Liver (tissue), 9 donors: ENCODE results near the gene CBFB. TPM values are rescaled to one million over a fixed set of nuclear protein-coding genes. Genes with fewer than 3 reads are reported as not detected.

Experiments
- DNase-seq: peaks from one replicate; pipeline ENCODE4 v3.0.0-alpha.2; 2017; ENCODE audit warnings: low spot score
- H3K27ac ChIP-seq, 2 donors: one replicate each; pipeline ENCODE4 v1.7.0; 2013; ENCODE audit warnings: inconsistent platforms in 2 of 2, low read length in 2 of 2, control low read depth in 1 of 2, low read depth in 1 of 2, mild to moderate bottlenecking in 1 of 2
- H3K27me3 ChIP-seq, 4 donors: one replicate each; pipeline versions ENCODE4 v1.6.1 to v1.7.0; 2013; ENCODE audit warnings: low read length in 3 of 4, inconsistent platforms in 1 of 4, mild to moderate bottlenecking in 1 of 4, moderate library complexity in 1 of 4; ENCODE audit not compliant: control insufficient read depth in 4 of 4, insufficient read depth in 4 of 4
- H3K36me3 ChIP-seq, 4 donors: one replicate each; pipeline versions ENCODE4 v1.6.1 to v1.7.0; 2013; ENCODE audit warnings: low read length in 3 of 4, mild to moderate bottlenecking in 3 of 4, low read depth in 1 of 4, moderate library complexity in 1 of 4; ENCODE audit not compliant: control insufficient read depth in 4 of 4, insufficient read depth in 3 of 4
- H3K4me1 ChIP-seq, 4 donors: one replicate each; pipeline versions ENCODE4 v1.6.1 to v1.7.0; 2013; ENCODE audit warnings: low read length in 3 of 4, mild to moderate bottlenecking in 3 of 4, moderate library complexity in 1 of 4; ENCODE audit not compliant: control insufficient read depth in 4 of 4, insufficient read depth in 4 of 4
- H3K4me3 ChIP-seq, 3 donors: one replicate each; pipeline versions ENCODE4 v1.6.1 to v1.7.0; 2013; ENCODE audit warnings: low read length in 3 of 3, control low read depth in 1 of 3, low read depth in 1 of 3, mild to moderate bottlenecking in 1 of 3
- H3K9ac ChIP-seq, 2 donors: one replicate each; pipeline ENCODE4 v1.7.0; 2013; ENCODE audit warnings: low read length in 2 of 2, mild to moderate bottlenecking in 2 of 2, moderate library complexity in 2 of 2, control low read depth in 1 of 2, low read depth in 1 of 2
- H3K9me3 ChIP-seq, 4 donors: one replicate each; pipeline versions ENCODE4 v1.6.1 to v1.7.0; 2013; ENCODE audit warnings: low read length in 3 of 4; ENCODE audit not compliant: control insufficient read depth in 4 of 4
- EGR1 ChIP-seq, 2 donors: IDR thresholded peaks; 2 replicates each; pipeline ENCODE4 v1.6.1; 2016 to 2018; ENCODE audit warnings: antibody characterized with exemption in 2 of 2, low read depth in 2 of 2
- FOXA2 ChIP-seq: IDR thresholded peaks from 2 replicates; pipeline ENCODE4 v1.6.1; 2016; ENCODE audit warnings: antibody characterized with exemption
- HNF4A ChIP-seq, 2 donors: conservative IDR thresholded peaks; 2 replicates each; pipeline ENCODE4 v1.6.1; 2016; ENCODE audit warnings: antibody characterized with exemption in 2 of 2, mild to moderate bottlenecking in 2 of 2
- HNF4G ChIP-seq: IDR thresholded peaks from 2 replicates; pipeline ENCODE4 v1.6.1; 2016; ENCODE audit warnings: antibody characterized with exemption
- JUND ChIP-seq, 2 donors: IDR thresholded peaks; 2 replicates each; pipeline ENCODE4 v1.6.1; 2016; ENCODE audit warnings: antibody characterized with exemption in 2 of 2
- NR2F2 ChIP-seq: IDR thresholded peaks from 2 replicates; pipeline ENCODE4 v1.6.1; 2016; ENCODE audit warnings: antibody characterized with exemption
- RAD21 ChIP-seq, 2 donors: IDR thresholded peaks; 2 replicates each; pipeline ENCODE4 v1.6.1; 2016; ENCODE audit warnings: antibody characterized with exemption in 2 of 2, mild to moderate bottlenecking in 2 of 2
- REST ChIP-seq: IDR thresholded peaks from 2 replicates; pipeline ENCODE4 v1.6.1; 2016; ENCODE audit warnings: antibody characterized with exemption, mild to moderate bottlenecking
- RXRA ChIP-seq, 2 donors: IDR thresholded peaks; 2 replicates each; pipeline ENCODE4 v1.6.1; 2017 to 2018; ENCODE audit warnings: antibody characterized with exemption in 2 of 2, mild to moderate bottlenecking in 1 of 2
- SP1 ChIP-seq: IDR thresholded peaks from 2 replicates; pipeline ENCODE4 v1.6.1; 2018; ENCODE audit warnings: antibody characterized with exemption, mild to moderate bottlenecking
- WGBS: extraction: QIAGEN DNeasy Blood & Tissue Kit; methylation state at CpG from one replicate; pipeline ENCODE4 v1.1.7; 2013; 5-methylcytosine and 5-hydroxymethylcytosine counted together
- polyA plus RNA-seq, 2 donors: library from polyadenylated mRNA; stranded (reverse) in 1 of 2; unstranded in 1 of 2; fragments of 200-250 nt in 1 of 2; fragments of >200 nt in 1 of 2; fragmentation: Nextera tagmentation in 1 of 2; extraction: Ambion mirVana in 1 of 2; gene quantifications; one replicate each; pipeline versions ENCODE4 v1.2.1 to v1.2.3, GENCODE V29; 2013 to 2015
- total RNA-seq, 2 donors: library from RNA; depleted of rRNA; stranded (reverse); fragments of >200 nt; gene quantifications; one replicate each; pipeline ENCODE4 v1.2.3, GENCODE V29; 2014
- TF ChIP-seq, protein P1 (sequence below): IDR thresholded peaks from 2 replicates; pipeline ENCODE4 v1.6.1; 2016; ENCODE audit warnings: antibody characterized with exemption
- donor health status: healthy.
- donor health status: healthy.
- donor health status: healthy.
- donor health status: healthy.
- donor health status: healthy.

Gene CBFB
- total and polyA plus RNA-seq, 4 donors = 6.8 to 19.3 (median 11.2) TPM

DNA sequence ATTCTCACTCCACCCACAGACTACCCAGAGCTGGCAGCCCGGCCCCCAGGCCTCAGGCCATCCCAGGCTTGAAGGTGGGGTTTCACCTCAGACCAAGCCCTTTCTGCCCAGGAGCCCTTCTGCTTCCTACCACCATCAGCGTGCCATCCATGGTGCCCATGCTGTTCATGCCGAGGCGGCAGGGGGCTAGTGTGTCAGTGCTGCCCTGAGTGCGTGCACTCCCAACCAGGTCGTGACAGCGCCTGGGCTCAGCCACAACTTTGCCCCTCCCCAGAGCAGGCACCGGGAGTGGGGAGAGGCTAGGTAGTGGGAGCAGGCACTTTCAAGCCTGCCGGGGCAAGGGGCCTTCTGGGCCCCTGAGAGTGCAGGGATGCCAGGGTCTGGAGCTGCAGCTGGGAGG is 113.4 kb downstream of the CBFB start:
- H3K4me1 ChIP-seq = no peaks in the 10 kb centered on the region
- no peaks in the 10 kb centered on the region for H3K27me3 ChIP-seq
- no peak overlapping the region for H3K27ac ChIP-seq
- H3K9me3 ChIP-seq = no peaks in the 10 kb centered on the region
- DNase-seq = no peak
- TF ChIP-seq HNF4G = no peak
- TF ChIP-seq HNF4A (conservative IDR thresholded peaks at IDR 0.05) = no peak
- TF ChIP-seq EGR1 (IDR thresholded peaks at IDR 0.05; ENCODE audit: low read depth in 2 of 2) = no peak
- TF ChIP-seq FOXA2 = no peak
- H3K4me3 ChIP-seq = no peak overlapping the region
- peaks cover 39 to 96% (median 88%) of the 10 kb centered on the region in 4 donors for H3K36me3 ChIP-seq
- WGBS = 95% methylated on average over 9 of the region's 9 CpGs
- no peak overlapping the region for H3K9ac ChIP-seq

DNA sequence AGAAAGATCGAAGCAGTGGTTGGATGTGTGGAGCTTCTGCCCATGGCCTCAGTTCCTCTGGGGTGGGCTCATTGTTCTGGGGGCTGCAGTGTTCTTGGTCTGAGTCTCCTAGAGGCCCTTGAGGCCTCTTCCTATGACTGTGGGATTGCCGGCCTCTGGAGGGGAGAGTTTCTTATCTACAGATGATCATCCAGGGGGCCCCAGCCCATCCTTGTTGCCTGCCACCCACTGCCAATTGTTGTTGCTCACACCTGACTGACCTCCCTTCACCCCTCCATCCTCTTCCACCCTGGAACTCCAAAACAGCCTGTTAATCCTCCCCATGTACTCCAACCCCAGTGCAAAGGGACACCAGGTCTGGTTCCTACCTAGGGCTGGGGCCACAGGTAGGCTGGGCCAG is 116.0 kb downstream of the CBFB start:
- Histone ChIP-seq H3K4me1 (peaks cover 0 to 2% (median 0%) of the 10 kb centered on the region in 4 donors), H3K4me3 (no peak overlapping the region), H3K36me3 (peaks cover 40 to 85% (median 76%) of the 10 kb centered on the region in 4 donors), H3K9ac (no peak overlapping the region), H3K9me3 (no peaks in the 10 kb centered on the region), H3K27ac (no peak overlapping the region), H3K27me3 (no peaks in the 10 kb centered on the region)
- no peak for TF ChIP-seq JUND (IDR thresholded peaks at IDR 0.05)
- TF ChIP-seq REST = no peak
- TF ChIP-seq RXRA (IDR thresholded peaks at IDR 0.05) = no peak
- TF ChIP-seq, protein P1, sequence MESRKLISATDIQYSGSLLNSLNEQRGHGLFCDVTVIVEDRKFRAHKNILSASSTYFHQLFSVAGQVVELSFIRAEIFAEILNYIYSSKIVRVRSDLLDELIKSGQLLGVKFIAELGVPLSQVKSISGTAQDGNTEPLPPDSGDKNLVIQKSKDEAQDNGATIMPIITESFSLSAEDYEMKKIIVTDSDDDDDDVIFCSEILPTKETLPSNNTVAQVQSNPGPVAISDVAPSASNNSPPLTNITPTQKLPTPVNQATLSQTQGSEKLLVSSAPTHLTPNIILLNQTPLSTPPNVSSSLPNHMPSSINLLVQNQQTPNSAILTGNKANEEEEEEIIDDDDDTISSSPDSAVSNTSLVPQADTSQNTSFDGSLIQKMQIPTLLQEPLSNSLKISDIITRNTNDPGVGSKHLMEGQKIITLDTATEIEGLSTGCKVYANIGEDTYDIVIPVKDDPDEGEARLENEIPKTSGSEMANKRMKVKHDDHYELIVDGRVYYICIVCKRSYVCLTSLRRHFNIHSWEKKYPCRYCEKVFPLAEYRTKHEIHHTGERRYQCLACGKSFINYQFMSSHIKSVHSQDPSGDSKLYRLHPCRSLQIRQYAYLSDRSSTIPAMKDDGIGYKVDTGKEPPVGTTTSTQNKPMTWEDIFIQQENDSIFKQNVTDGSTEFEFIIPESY = no peak
- TF ChIP-seq FOXA2 = no peak
- TF ChIP-seq RAD21 (IDR thresholded peaks at IDR 0.05) = no peak
- no peak for DNase-seq
- WGBS = 96% methylated on average over 2 of the region's 2 CpGs

DNA sequence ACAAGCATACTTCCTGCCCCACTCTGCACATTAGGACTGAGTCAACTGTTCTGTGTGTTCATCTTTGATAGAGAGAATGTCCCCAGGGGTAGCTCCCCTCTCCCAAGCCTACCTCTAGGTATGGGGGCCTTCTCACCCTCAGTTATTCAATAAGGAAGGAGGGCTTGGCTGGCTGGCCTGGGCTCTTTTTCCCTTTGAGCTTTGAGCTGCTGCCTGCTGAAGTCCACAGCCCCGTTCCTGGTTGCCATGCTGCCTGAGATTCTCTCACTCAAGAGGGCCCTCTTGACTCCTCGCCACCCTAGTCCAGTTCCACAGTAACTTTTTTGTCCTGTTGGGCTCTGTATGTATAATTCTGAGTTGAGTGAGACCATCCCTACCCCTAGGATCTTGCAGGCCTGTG is 116.8 kb downstream of the CBFB start:
- Histone ChIP-seq H3K27ac (no peak overlapping the region), H3K36me3 (peaks cover 35 to 77% (median 69%) of the 10 kb centered on the region in 4 donors), H3K9ac (no peak overlapping the region), H3K9me3 (no peaks in the 10 kb centered on the region), H3K27me3 (no peaks in the 10 kb centered on the region), H3K4me1 (peaks cover 0 to 9% (median 4%) of the 10 kb centered on the region in 4 donors), H3K4me3 (no peak overlapping the region)
- no peak for TF ChIP-seq EGR1 (IDR thresholded peaks at IDR 0.05; ENCODE audit: low read depth in 2 of 2)
- no peak for TF ChIP-seq SP1
- no peak for TF ChIP-seq HNF4A (conservative IDR thresholded peaks at IDR 0.05)
- no peak for TF ChIP-seq NR2F2
- WGBS = 93% methylated on average over 2 of the region's 2 CpGs
- no peak for DNase-seq
